Activated naive CD4-positive, alpha-beta T cell treated with Interleukin-2 at 50 U/mL for 16 hours (primary cell): ENCODE data around the gene IL1RAP.
"Not testable (repeated sequence)": the region's sequence is repeated elsewhere in the genome, so short reads cannot be mapped to it uniquely, and the experiment has no call there.

ENCODE experiments used
- DNase-seq: peaks from one replicate; pipeline ENCODE4 v3.0.0-alpha.2; 2020

Gene IL1RAP

DNA sequence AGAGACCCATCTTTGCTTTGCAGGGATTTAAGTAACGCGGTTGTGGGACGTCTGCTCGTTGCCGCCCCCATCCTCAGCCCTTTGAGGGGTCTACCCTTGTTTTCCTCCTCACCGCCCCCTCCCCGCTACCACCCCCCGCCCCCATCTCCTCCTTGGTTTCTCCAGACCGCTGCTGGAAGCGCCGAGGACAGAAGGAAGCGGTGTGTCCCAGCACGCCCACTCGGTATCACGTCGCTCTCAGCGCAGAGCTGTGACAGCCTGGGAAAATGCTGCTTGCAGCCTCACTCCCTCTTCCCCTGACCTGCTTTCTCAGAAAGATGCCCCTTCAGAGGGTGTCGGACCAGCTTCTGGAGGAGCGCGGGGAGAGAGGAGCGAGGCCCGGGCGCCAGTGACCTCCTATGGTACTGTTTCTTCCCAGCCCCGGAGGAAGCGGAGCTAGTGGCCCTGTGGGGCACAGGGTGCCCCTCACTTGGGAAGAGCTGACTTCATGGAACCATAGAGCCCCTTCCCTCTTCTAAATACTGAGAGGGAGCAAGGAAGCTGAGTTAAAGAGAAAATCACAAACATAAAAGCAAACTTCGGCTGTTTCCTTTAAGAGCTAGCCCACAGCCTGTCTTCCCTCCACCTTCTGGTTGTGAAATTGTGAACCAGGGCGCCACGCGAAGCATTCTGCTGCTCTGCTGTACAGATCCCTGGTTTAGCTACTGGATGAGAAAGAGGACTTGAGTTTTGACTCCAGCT is 698 bp downstream of the IL1RAP start:
- DNase-seq, result peak; percentile 39

DNA sequence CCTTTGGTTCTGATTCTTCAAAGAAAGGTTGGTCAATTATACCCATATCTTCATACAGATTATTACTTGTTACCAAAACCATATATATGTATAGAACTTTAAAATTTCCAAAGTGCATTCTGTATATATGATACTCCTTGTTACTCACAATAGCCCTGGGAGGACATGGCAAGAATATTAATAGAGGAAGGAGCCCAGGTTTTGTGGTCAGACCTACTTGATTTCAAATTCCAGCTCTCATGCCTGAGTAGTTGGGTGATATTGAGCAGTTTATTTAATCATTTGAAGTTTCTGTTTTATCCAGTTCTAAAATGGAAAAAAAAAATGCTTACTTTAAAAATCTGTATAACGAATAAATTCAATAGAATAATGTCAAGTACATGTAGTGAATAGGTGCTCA is 2.5 kb downstream of the IL1RAP start:
- no peak for DNase-seq

DNA sequence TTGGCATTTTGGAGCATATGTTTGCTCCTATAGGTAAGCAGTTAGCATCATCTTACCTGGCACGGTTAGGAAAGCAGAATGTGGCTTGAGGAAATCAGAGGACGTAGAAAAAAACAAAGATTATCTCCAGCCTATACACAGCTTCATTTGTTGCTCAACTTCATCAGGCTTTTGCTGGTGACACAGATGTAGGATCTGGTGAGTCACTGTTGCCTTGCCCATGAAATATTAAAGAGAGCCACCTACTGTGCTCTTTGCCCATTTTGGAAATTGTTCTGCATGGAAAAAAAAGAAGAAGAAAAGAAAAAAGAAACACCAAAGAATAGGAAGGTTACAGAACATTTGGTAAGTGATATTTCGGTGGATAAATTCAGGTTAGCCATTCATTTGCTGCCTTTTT is 3.8 kb downstream of the IL1RAP start:
- DNase-seq, result no peak

DNA sequence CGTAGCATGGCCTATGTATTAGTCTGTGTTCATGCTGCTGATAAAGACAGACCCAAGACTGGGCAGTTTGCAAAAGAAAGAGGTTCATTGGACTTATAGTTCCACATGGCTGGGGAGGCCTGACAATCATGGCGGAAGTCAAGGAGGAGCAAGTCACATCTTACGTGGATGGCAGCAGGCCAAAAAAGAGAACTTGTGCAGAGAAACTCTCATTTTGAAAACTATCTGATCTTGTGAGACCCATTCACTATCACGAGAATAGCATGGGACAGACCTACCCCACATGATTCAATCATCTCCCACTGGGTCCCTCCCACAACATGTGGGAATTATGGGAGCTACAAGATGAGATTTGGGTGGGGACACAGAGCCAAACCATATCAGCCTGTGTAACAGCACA is 4.6 kb downstream of the IL1RAP start:
- DNase-seq, result not testable (repeated sequence)

DNA sequence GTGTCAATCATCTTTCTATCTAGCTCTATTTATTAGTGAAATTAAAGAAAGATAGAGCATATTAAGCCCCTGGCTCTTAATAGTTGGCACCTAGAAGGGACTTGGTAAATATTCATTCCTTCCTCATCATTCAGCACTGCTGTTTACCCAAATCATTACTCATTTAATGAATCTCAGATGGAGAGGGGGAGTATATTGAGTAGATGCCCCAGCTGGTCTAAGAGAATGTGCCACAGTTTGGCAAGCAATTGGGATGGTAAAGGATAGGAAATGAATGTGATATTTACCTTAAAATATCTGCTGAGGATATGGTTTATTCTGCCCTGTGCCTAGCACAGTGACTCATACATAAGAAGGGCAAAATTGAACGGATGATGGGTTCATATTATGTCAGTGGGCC is 6.0 kb downstream of the IL1RAP start:
- no peak for DNase-seq

DNA sequence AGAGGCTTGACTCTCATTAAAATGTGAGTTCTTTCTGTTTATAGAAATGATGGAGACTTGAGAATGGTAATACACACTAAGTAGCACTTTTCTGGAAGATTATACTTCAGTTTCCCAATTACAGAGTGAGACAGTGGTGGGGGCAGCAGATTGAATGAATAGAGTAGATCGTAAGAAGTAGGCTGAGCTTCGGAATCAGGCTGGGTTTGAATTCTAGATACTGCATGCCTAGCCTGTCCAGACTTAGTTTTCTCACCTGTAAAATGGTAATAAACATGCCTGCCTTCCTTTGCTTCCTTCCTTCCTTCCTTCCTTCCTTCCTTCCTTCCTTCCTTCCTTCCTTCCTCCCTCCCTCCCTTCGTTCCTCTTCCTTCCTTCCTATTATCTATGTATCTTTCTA is 8.1 kb downstream of the IL1RAP start:
- DNase-seq, result no peak

DNA sequence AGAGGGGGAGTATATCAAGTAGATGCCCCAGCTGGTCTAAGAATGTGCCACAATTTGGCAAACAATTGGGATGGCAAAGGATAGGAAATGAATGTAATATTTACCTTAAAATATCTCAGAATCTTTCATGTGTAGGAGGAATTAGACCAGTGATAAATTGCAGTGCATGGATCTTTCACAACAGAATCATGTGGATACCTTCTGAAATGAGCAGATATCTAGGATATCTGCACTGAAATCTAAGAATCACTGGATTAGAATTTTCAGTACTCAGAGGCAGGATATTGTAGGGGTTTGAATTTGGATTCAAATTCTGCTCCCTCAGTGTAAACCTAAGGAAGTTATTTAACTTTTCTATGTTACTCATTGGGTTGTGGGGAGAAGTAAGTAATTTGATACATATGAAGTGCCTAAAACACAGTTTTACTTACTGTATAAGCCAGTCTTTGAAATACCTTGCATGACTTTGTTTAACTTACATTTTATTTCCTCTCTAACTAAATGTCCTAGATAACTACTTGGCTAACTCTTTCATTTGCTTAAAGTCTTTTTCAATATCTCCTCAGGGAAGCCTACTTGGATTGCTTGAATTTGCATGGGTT is 8.8 kb downstream of the IL1RAP start:
- DNase-seq, result no peak

DNA sequence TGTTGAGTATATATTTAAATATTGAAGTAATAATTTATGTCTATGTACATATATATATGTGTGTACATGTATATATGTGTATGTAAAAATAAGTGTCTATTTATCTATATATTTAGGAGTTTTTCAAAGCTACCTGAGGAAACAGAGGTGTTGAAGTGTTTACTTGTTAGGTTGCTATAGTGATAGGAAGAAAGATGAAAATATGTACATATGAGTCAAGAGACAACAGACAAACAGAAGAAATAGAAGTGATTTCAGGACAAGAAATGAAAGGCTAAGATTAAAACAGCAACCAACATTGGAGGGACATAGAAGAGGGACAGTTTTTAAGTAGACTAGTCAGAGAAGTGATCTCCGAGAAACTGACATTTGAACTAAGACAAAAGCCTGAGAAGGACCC is 11.1 kb downstream of the IL1RAP start:
- DNase-seq, result no peak

DNA sequence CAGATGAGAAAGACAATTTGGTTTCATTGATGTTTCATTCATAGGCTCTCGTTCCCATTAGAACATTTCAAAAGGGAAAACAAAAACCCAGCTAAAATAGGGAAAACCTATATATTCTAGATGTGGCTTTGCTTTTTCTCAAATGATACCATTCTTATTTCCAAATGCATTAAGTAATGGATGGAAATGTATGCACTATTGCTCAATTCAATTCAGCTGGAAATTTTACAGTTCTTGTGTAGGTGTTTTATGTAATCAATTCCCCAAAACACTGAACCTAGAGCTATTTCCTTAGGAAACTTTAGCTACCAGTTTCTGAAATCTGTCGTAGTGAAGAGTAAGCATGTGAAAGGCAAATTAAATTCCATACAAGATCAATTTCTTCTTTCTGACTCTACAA is 11.7 kb downstream of the IL1RAP start:
- DNase-seq, result no peak

DNA sequence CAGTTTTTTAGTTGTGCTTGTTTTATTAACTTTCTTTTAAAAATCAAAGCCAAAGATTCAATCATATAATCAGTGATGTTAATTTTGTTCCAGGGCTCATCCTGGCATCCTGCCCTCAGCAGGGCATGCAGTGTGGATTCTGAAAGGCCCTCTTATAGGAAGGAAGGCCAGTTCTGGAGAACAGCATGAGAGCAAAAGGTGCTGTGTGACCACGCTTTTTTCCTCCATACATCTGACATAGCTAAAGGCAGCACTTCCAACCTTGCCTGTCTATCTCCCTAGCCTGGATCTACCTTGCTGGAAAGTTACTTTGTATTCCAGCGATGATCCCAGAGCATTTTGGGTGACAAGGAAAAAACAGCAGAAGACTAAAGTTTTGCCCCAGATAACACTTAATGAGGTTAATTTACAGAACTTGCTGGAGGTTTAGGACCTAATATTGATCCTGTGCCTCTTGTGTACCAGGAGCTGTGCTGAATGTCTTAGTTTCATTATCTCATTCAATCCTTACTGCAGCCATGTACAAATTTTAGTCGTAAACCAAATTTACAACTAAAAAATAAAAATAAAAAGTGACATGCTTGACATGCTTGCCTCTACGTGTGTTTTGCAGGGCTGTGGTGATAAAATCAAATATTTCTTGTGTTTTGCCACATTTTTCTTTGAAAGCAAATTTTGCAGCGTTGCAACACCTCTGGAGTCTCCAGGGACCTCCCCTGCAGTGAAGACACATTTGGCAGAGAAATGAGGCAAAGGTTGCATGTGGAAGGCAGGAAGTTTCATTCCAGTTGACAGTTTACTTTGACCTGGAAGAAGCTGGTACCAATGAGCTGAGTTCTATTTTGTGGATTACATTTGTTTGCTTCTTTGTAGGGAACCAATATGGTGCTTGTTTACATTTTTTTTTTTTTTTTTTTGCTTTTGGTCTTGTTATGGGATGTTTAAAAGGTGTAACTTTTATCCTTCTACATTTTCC is 13.2 kb downstream of the IL1RAP start:
- no peak for DNase-seq

DNA sequence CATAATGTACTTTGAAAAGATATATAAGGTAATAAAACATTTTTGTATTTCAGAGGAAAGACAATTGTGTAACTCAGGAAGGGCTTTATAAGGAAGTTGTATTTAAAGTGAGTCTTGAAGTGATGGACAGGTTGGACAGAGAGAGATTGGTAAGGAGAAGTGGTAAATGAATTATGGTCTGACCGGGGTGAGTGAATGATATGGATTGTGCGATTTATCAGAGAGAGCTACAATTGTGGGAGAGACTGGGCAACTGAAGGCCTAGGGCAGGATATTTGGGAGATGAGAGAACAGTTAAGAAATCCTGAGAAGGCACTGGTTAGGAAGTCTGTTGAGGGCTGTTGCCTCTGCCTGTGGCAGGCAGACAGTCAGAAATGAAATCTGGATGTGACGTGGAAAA is 14.8 kb downstream of the IL1RAP start:
- no peak for DNase-seq

DNA sequence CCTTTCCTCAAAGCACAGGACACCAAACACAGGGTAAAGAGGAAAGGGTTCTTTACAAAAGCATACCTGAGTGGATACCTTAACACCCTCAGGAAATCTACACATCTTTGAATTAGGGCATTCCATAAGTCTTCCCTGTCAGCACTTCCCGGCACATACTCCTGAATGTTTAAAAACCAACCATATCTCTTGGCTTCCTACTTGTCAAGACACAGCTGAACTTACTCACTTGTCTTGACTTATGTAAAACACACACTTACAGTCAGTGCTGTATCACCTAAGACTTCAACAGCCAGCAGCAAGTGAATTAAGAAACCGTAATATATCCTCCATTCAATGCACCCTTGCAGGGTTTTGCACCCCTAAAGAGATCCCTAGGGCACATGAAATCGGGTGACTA is 17.5 kb downstream of the IL1RAP start:
- DNase-seq, result no peak

DNA sequence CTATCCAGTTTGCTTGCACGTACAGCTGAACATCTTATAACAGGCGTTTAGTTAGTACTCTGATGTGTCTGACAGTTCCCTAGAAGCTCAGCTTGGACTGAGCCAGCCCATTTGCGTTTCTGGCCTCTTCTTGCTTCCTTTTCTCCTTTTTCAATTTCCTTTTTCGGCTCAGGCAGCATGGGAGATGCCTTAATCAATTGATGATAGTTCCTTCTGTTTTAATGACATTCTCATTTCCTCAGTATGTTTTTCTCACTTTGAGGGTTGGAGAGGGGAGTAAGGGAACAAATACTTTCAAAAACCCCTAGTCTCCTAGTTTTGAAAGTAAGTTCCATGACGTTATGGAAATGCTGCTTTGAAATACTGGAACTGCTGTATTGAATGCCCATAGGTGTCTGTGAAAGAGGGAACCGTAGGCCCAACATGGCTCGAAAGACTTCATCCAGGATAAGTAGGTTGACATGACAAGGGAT is 18.9 kb downstream of the IL1RAP start:
- DNase-seq, result no peak

DNA sequence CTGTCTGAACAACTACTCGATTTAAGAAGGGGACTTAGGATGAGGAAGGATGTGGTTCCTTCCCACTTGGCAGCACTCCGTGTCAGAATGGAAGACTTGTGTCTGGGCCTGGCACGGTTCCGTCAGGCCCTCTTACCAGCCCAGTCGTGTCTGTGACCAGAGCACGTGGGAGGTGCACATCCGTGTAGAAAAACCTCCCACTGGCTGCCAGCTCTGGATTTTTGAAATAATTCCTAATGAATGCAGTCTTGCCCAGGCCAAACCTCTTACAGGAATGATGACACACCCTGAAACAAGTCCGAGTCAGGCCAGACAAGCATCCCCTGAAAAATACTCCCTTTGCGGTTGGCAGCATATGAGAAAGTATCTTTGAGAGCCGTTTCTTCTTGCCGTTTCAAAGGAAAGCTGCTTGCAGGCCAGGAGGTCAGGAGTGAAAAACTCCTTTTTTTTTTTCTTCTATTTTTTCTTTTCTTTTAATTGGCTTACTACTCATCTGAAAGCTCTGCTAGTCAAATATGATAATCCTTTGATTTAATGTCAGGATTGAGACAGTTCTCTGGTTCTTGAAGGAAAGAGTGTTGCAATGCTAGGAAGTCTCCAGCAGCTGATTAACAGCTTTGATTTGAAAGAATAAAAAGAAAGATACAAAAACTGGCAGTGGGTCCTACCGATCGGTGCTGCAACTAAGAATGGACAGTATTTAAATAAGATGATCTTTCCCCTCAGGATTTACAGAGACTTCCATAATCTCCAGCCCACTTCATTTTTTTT is 19.8 kb downstream of the IL1RAP start:
- no peak for DNase-seq

DNA sequence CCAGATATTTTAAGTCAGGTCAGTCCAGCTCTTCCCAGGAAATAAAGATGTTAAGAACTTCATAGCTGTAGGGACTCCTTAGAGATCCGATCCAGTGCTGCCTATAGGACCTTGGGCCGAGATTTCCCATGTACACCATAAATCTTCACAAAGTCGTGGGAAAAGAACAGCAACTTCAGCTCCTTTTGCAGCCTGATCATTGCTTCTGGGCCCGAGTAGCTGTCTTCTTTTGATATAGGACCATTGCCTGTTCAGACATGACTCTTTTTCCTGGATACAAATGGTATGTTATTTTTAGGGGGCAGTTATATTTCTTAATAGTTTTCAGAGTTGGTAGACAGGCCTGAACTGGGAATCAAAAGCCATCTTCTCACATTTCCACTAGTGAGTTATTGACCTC is 20.5 kb downstream of the IL1RAP start:
- DNase-seq, result no peak

DNA sequence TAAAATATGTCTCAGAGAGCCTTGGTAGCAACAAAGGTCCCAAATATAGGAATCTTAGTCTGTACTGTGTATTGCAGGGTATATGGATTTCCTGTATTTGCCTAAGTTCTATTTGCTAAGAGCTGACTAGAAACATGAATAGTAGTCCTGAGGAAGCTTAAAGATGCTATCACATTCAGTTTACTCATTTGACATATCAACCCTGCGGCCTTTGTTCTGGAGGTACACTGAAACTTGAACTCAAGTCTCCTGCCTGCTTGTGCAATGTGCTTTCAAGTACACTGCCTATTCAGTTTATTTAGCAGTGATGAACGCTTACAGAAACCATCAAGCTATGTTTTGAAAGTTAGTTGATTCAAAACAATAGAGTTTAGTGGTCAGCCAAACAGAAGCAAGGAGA is 21.1 kb downstream of the IL1RAP start:
- DNase-seq, result no peak

DNA sequence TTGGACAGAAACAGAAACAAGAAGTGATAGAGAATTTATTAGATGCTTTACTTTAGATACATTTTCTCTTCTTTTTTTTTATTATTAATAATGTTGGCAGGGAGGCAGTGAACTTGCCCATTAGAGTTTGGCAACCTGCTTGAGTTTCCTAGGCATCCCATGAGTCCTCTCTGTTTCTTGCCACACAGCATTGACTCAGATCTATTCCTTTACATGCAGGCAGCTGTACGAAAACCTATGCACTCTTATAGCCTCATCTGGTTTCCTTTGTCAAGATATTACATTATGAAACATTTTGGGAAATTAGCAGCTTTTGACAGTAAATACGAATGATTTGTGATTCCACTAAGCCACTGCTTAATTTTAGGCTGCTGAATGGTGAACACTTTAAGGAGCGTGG is 23.3 kb downstream of the IL1RAP start:
- no peak for DNase-seq

DNA sequence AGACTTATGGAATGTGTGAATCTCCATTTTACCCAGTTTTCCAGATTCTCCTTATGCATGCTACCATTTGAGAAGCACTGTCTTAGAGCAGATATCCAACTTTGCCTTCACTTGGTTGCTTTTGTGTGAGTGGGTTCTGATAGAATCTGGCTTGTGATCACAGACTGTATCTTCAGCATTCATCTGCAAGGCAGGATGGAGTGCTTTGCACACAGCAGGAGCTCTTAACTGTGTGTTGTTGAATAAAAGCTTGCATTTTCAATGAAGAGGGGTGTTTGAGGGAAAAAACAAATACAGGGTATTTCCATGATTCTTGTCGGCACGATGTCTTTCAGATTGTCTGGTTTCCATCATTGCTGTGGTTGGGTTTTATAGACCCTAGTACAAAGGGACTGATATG is 24.4 kb downstream of the IL1RAP start:
- DNase-seq, result no peak

DNA sequence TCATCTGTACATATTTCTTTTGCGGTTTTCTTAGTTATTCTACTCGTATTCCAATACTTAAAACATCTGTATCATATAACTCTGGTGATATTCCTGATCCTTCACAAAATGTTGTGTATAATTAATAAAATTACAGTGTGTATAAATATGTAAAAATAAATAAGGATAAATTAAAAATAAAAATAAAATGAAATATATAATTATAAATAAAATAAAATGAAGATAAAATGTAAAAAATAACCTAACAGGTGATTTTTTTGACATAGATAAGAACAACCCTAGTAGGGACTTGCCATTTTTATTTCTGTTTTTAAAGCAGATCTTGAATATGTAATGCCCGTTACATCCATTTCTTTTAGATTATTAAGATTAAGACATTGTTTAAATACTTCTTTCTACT is 25.6 kb downstream of the IL1RAP start:
- no peak for DNase-seq

DNA sequence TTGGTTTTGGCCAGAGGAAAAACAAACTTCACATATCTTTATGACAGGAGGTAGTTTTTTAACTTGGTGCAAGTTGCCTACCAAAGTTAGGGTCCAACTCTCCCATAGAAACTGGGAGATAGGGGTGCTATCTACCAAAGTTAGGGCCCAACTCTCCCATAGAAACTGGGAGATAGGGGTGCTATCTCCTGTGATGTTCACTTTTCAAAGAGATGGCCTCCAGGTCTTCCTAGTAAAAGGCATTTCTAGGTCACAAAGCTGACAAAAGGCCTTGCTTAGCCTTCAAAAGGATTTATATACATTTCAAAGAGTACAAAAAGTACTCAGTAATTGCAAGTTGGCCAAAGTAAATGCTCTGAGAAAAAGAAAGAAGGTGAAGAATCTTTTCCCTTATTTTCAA is 27.1 kb downstream of the IL1RAP start:
- DNase-seq, result no peak

DNA sequence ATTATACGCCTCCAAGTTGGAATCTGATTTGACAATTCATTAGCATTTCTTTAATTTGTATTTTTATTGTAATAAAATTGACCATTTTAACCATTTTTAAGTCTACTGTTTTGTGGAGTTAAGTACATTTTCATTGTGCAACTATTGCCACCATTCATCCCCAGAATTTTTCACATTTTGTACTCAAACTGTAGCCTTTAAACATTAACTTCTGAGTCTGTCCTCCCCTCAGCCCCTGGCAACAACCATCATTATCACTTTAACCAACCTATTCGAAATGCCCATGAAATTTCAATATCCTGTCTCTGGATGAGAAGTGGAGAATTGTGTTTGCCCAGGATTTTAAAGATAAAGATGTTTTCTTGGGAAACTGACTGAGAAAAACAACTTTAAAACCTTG is 27.7 kb downstream of the IL1RAP start:
- no peak for DNase-seq

DNA sequence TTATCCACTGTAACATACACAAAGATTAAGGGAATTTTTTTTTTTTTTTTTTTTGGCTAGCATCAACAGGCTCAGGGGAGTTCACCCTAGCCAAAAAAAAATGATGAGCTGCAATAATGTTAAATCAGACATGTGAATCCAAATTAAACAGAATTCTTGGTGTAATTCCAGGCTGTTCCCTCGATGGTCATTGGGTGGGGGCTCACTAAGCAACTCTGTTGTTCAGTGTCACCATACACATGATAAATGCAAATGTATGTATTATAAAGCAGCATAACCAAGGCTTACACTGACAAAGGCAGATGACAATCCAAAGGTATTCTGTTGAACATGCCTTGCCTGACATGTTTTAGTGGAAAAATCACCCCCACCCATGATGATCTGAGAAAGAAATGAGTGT is 29.0 kb downstream of the IL1RAP start:
- DNase-seq, result no peak

DNA sequence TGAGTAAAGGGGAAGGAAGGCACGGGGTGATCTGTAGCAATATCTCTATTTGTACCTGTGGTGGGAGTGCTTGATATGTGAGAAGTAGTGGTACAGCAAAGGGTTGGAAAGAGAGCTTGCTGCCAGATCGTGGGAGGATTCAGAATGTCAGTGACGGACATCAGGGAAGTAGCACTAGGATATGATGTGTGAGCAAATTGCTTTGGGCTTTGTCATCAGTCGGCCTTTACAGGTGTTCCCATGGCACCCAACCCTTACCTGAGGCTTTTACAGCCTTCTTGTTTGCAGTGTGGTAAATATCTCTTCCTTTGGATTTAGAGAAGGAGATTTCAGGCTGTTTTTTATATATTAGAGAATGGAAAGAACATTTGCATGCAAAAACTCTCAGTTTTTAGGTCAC is 29.8 kb downstream of the IL1RAP start:
- DNase-seq, result no peak
